ENCODE data around the gene PIK3R6.

The PIK3R6 gene

GRCh38 chr17:8867361-8867981, at the start of gene PIK3R6:
Gene PIK3R6 (minus strand): TSS chr17:8867674. CDS start chr17:8849794, 17,880 bp downstream.
- no peak for DNase-seq (ENCODE audit: low spot score)

- DNase-seq (ENCODE audit: low spot score) = no peak
These were observed 49.0 kb upstream of the PIK3R6 start for GRCh38 chr17:8916466-8916865.

GRCh38 chr17:8914554-8914953, 47.1 kb upstream of the PIK3R6 start:
- no peak for DNase-seq (ENCODE audit: low spot score)

- DNase-seq (ENCODE audit: low spot score) = no peak
These were observed 46.4 kb upstream of the PIK3R6 start for GRCh38 chr17:8913879-8914278.

- DNase-seq (ENCODE audit: low spot score) = no peak
These were observed 45.6 kb upstream of the PIK3R6 start for GRCh38 chr17:8913091-8913490.

- no peak for DNase-seq (ENCODE audit: low spot score)
These were observed 44.9 kb upstream of the PIK3R6 start for GRCh38 chr17:8912084-8912981.

GRCh38 chr17:8910969-8911604, 43.6 kb upstream of the PIK3R6 start:
- DNase-seq (ENCODE audit: low spot score) = no peak

GRCh38 chr17:8909586-8910270, 42.3 kb upstream of the PIK3R6 start:
- no peak for DNase-seq (ENCODE audit: low spot score)

- no peak for DNase-seq (ENCODE audit: low spot score)
These were observed 37.9 kb upstream of the PIK3R6 start for GRCh38 chr17:8905331-8905730.

GRCh38 chr17:8904686-8905085, 37.2 kb upstream of the PIK3R6 start:
- DNase-seq (ENCODE audit: low spot score) = no peak

- DNase-seq (ENCODE audit: low spot score) = no peak
These were observed 36.7 kb upstream of the PIK3R6 start for GRCh38 chr17:8904201-8904600.

GRCh38 chr17:8900626-8901585, 33.4 kb upstream of the PIK3R6 start:
- no peak for DNase-seq (ENCODE audit: low spot score)

- no peak for DNase-seq (ENCODE audit: low spot score)
These were observed 32.7 kb upstream of the PIK3R6 start for GRCh38 chr17:8900207-8900606.

GRCh38 chr17:8898636-8899035, 31.2 kb upstream of the PIK3R6 start:
- DNase-seq (ENCODE audit: low spot score) = no peak

- no peak for DNase-seq (ENCODE audit: low spot score)
These were observed 30.7 kb upstream of the PIK3R6 start for GRCh38 chr17:8898126-8898525.

GRCh38 chr17:8896641-8897635, 29.5 kb upstream of the PIK3R6 start:
- DNase-seq (ENCODE audit: low spot score) = no peak

GRCh38 chr17:8896087-8896486, 28.6 kb upstream of the PIK3R6 start:
- DNase-seq (ENCODE audit: low spot score) = no peak

GRCh38 chr17:8894673-8895578, 27.5 kb upstream of the PIK3R6 start:
- DNase-seq (ENCODE audit: low spot score) = peak; percentile 96

GRCh38 chr17:8894202-8894671, 26.8 kb upstream of the PIK3R6 start:
- no peak for DNase-seq (ENCODE audit: low spot score)

Measured in COLO829 (cell line).